ENCODE results near the gene PGAM4.

DNA sequence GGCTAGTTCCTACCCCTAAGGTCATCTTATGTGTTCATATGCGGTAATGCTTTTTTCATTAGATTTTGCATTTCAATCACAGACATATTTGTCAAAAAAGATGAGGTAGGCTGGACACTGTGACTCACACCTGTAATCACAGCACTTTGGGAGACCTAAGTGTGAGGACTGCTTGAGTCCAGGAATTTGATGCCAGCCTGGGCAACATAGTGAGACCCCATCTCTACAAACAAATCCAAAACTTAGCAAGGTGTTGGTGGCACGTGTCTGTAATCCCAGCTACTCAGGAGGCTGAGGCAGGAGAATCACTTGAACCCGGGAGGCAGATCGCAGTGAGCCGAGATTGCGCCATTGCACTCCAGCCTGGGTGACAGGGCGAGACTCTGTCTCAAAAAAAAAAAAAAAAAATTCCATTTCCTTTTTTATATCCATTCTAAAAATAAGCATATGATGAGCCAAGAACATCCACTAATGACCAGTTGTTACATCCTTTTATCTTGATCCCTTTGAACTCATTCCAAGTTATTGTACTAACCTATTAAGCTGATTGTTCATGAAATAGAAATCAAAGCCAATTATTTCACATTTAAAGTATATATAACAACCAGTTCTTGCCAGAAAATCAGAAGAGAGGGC lies 23.4 kb downstream of the PGAM4 start:
- TF ChIP-seq NFYB (CRISPR knock-in tag; conservative IDR thresholded peaks at IDR 0.05; ENCODE audit: low read depth) (no peak), ATF1 (CRISPR knock-in tag; IDR thresholded peaks at IDR 0.05) (no peak), SMAD3 (CRISPR knock-in tag; IDR thresholded peaks at IDR 0.05; ENCODE audit: borderline replicate concordance) (no peak), IRF2 (CRISPR knock-in tag; IDR thresholded peaks at IDR 0.05; ENCODE audit: borderline replicate concordance, low read depth) (no peak), ZNF671 (CRISPR knock-in tag; IDR thresholded peaks at IDR 0.05) (no peak)
- TF ChIP-seq, protein P1, sequence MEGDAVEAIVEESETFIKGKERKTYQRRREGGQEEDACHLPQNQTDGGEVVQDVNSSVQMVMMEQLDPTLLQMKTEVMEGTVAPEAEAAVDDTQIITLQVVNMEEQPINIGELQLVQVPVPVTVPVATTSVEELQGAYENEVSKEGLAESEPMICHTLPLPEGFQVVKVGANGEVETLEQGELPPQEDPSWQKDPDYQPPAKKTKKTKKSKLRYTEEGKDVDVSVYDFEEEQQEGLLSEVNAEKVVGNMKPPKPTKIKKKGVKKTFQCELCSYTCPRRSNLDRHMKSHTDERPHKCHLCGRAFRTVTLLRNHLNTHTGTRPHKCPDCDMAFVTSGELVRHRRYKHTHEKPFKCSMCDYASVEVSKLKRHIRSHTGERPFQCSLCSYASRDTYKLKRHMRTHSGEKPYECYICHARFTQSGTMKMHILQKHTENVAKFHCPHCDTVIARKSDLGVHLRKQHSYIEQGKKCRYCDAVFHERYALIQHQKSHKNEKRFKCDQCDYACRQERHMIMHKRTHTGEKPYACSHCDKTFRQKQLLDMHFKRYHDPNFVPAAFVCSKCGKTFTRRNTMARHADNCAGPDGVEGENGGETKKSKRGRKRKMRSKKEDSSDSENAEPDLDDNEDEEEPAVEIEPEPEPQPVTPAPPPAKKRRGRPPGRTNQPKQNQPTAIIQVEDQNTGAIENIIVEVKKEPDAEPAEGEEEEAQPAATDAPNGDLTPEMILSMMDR (IDR thresholded peaks at IDR 0.05) = no peak
- TF ChIP-seq, protein P2, sequence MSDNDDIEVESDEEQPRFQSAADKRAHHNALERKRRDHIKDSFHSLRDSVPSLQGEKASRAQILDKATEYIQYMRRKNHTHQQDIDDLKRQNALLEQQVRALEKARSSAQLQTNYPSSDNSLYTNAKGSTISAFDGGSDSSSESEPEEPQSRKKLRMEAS (CRISPR knock-in tag; IDR thresholded peaks at IDR 0.05) = no peak
- TF ChIP-seq, protein P3, sequence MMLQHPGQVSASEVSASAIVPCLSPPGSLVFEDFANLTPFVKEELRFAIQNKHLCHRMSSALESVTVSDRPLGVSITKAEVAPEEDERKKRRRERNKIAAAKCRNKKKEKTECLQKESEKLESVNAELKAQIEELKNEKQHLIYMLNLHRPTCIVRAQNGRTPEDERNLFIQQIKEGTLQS (CRISPR knock-in tag; conservative IDR thresholded peaks at IDR 0.05) = no peak
- TF ChIP-seq, protein P4, sequence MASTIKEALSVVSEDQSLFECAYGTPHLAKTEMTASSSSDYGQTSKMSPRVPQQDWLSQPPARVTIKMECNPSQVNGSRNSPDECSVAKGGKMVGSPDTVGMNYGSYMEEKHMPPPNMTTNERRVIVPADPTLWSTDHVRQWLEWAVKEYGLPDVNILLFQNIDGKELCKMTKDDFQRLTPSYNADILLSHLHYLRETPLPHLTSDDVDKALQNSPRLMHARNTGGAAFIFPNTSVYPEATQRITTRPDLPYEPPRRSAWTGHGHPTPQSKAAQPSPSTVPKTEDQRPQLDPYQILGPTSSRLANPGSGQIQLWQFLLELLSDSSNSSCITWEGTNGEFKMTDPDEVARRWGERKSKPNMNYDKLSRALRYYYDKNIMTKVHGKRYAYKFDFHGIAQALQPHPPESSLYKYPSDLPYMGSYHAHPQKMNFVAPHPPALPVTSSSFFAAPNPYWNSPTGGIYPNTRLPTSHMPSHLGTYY (CRISPR knock-in tag; IDR thresholded peaks at IDR 0.05) = no peak
- TF ChIP-seq, protein P5, sequence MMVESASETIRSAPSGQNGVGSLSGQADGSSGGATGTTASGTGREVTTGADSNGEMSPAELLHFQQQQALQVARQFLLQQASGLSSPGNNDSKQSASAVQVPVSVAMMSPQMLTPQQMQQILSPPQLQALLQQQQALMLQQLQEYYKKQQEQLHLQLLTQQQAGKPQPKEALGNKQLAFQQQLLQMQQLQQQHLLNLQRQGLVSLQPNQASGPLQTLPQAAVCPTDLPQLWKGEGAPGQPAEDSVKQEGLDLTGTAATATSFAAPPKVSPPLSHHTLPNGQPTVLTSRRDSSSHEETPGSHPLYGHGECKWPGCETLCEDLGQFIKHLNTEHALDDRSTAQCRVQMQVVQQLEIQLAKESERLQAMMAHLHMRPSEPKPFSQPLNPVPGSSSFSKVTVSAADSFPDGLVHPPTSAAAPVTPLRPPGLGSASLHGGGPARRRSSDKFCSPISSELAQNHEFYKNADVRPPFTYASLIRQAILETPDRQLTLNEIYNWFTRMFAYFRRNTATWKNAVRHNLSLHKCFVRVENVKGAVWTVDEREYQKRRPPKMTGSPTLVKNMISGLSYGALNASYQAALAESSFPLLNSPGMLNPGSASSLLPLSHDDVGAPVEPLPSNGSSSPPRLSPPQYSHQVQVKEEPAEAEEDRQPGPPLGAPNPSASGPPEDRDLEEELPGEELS (CRISPR knock-in tag; IDR thresholded peaks at IDR 0.05) = no peak
- TF ChIP-seq, protein P6, sequence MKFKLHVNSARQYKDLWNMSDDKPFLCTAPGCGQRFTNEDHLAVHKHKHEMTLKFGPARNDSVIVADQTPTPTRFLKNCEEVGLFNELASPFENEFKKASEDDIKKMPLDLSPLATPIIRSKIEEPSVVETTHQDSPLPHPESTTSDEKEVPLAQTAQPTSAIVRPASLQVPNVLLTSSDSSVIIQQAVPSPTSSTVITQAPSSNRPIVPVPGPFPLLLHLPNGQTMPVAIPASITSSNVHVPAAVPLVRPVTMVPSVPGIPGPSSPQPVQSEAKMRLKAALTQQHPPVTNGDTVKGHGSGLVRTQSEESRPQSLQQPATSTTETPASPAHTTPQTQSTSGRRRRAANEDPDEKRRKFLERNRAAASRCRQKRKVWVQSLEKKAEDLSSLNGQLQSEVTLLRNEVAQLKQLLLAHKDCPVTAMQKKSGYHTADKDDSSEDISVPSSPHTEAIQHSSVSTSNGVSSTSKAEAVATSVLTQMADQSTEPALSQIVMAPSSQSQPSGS (CRISPR knock-in tag; IDR thresholded peaks at IDR 0.05; ENCODE audit: borderline replicate concordance, low read depth) = no peak
- TF ChIP-seq, protein P7, sequence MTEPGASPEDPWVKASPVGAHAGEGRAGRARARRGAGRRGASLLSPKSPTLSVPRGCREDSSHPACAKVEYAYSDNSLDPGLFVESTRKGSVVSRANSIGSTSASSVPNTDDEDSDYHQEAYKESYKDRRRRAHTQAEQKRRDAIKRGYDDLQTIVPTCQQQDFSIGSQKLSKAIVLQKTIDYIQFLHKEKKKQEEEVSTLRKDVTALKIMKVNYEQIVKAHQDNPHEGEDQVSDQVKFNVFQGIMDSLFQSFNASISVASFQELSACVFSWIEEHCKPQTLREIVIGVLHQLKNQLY (CRISPR knock-in tag; IDR thresholded peaks at IDR 0.05) = no peak
